ENCODE measurements around the gene GRID1.

DNA sequence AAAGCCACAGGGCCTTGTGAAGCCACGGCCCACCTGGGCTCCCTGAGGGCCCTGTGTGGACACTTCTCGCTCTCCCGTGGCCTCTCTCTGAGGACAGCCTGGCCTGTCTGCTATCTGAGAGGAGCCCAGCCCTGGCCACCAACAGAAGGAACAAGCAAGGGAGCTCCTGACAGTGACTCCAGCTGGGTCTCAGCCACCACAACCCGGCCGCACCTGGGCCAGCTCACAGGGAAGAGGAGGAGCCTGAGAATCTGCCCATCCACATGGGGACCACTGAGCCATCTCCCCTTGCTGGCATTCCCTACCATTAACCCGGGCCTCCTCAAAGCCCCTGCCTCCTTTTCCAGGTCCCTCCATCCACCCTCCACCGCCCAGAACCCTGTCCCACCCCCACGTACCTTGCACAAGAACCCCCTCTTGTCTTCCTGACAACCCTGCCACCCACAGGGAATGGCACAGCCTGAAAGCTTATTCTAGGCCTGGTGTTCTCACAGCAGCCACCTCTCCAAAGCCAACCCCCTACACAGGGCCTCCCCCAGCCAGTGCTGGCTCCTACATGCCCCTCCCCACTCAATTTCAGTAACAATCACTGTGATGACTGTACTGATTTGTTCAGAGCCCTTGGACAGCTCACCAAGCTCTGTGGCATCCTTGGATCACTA, 120.2 kb downstream of the GRID1 start:
- TF ChIP-seq ZFX (IDR thresholded peaks at IDR 0.05): no peak
- TF ChIP-seq EGR1 (IDR thresholded peaks at IDR 0.05; ENCODE audit: low read depth): no peak
- TF ChIP-seq, protein P1, sequence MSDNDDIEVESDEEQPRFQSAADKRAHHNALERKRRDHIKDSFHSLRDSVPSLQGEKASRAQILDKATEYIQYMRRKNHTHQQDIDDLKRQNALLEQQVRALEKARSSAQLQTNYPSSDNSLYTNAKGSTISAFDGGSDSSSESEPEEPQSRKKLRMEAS (IDR thresholded peaks at IDR 0.05): no peak
- no peak for TF ChIP-seq REST (IDR thresholded peaks at IDR 0.05; ENCODE audit: low read depth)
- TF ChIP-seq CTCF (IDR thresholded peaks at IDR 0.05 in 2 of 3, conservative IDR thresholded peaks at IDR 0.05 in 1 of 3; ENCODE audit: borderline replicate concordance in 1 of 3, insufficient read depth in 1 of 3, low read depth in 2 of 3, low read length in 2 of 3): no peak
- no peak for TF ChIP-seq POLR2A (IDR thresholded peaks at IDR 0.05; ENCODE audit: borderline replicate concordance, extremely low read depth, insufficient read depth, insufficient read length)
- TF ChIP-seq RAD21 (IDR thresholded peaks at IDR 0.05; ENCODE audit: low read depth): no peak
- TF ChIP-seq EZH2 (IDR thresholded peaks at IDR 0.05): no peak
- no peak for TF ChIP-seq SP1 (IDR thresholded peaks at IDR 0.05; ENCODE audit: low read depth)
- TF ChIP-seq TCF7L2 (IDR thresholded peaks at IDR 0.05; ENCODE audit: borderline replicate concordance, extremely low read depth, insufficient read depth, insufficient read length): no peak
- no peak for TF ChIP-seq ZNF274 (IDR thresholded peaks at IDR 0.05; ENCODE audit: low read depth, low read length)

All from HCT116 (cell line).